Omental fat pad (tissue), 4 donors: ENCODE measurements around the gene KIF25. TPM values are rescaled to one million over a fixed set of nuclear protein-coding genes. Genes with fewer than 3 reads are reported as not detected.

ENCODE experiments used
- ATAC-seq: fragments of 150-250 bp; one replicate; pipeline ENCODE4 v1.9.1; 2016; ENCODE audit warnings: mild to moderate bottlenecking, moderate library complexity; ENCODE audit not compliant: low FRiP score
- DNase-seq: peaks from one replicate; pipeline ENCODE4 v3.0.0-alpha.2; 2019; ENCODE audit warnings: low spot score
- total RNA-seq, 4 donors: library from RNA; depleted of rRNA; stranded (reverse); fragments of >200 nt; gene quantifications; one replicate each; pipeline ENCODE4 v1.1.0, GENCODE V29; 2016
- TF ChIP-seq, protein P1 (sequence below), 3 donors: fragments of 450-650 bp; IDR thresholded peaks; one replicate each; pipeline ENCODE4 v1.5.1; 2016 to 2017; ENCODE audit warnings: antibody characterized with exemption in 3 of 3, mild to moderate bottlenecking in 3 of 3, moderate library complexity in 2 of 3

KIF25 gene
- total RNA-seq, 4 donors from 2014 or later: 0.38 to 0.60 TPM; not detected in 2

DNA sequence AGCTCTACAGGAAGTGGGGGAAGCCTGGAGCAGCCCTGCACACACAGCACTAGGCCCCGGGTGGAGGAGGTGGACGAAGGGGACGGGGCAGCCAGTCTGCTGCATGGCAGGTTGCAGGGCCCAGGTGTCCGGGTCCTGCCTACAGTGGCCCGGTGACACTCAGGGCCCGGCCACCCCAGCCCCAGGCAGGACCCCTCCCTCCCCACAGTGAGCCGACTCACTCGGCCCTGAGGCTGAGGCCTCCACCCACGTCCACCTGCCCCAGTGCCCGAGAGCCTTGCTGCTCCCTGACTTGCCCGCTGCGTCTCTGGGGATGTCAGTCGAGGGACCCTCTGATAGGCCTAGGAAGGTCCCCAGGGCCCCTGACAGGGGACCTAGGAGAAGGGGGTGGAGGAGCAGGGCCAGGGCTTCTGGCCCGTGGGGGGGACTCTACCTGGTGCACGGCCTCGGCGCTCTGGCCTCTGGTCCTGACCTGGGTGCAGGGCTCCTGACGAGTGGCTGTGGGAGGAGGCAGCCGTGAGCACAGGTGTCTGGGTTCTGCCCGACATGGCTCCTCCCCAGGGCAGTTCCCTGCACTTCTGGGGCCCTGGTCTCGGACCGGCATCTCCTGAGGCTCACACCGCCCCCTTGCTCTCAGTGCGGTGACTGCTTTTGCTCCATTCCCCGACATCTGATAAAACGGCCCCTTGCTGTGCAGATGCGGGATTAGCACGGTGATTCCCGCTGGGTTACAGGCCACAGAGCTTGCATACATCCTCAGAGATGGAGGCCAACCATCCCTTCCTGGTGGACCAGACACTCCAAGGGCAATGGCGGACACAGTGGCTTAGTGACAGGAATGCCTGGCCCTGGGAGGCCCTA lies 61.5 kb downstream of the KIF25 start:
- DNase-seq (no peak), ATAC-seq (no peak)
- TF ChIP-seq, protein P1, sequence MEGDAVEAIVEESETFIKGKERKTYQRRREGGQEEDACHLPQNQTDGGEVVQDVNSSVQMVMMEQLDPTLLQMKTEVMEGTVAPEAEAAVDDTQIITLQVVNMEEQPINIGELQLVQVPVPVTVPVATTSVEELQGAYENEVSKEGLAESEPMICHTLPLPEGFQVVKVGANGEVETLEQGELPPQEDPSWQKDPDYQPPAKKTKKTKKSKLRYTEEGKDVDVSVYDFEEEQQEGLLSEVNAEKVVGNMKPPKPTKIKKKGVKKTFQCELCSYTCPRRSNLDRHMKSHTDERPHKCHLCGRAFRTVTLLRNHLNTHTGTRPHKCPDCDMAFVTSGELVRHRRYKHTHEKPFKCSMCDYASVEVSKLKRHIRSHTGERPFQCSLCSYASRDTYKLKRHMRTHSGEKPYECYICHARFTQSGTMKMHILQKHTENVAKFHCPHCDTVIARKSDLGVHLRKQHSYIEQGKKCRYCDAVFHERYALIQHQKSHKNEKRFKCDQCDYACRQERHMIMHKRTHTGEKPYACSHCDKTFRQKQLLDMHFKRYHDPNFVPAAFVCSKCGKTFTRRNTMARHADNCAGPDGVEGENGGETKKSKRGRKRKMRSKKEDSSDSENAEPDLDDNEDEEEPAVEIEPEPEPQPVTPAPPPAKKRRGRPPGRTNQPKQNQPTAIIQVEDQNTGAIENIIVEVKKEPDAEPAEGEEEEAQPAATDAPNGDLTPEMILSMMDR (IDR thresholded peaks at IDR 0.05): no peak

DNA sequence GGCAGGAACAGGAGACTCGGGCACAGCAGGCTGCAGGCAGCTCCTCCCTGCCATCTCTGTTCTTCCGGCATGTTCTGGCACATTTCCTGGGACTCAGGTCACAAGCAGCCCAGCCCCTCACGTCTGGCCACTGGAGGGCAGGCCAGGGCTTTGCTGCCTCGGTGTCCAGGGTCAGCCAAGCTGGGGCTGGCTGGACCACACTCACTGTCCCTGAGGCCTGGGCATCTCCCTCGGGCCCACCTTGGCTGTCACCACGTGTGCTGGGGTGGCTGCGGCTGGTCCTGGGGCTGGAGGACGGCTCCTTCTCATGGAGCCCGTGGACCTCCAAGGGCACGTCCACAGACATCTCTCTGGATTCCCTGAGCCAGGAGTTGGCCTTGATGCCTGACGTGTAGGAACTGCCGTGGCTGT lies 63.1 kb downstream of the KIF25 start:
- ATAC-seq: no peak
- TF ChIP-seq, protein P1 (IDR thresholded peaks at IDR 0.05): no peak
- DNase-seq: no peak

DNA sequence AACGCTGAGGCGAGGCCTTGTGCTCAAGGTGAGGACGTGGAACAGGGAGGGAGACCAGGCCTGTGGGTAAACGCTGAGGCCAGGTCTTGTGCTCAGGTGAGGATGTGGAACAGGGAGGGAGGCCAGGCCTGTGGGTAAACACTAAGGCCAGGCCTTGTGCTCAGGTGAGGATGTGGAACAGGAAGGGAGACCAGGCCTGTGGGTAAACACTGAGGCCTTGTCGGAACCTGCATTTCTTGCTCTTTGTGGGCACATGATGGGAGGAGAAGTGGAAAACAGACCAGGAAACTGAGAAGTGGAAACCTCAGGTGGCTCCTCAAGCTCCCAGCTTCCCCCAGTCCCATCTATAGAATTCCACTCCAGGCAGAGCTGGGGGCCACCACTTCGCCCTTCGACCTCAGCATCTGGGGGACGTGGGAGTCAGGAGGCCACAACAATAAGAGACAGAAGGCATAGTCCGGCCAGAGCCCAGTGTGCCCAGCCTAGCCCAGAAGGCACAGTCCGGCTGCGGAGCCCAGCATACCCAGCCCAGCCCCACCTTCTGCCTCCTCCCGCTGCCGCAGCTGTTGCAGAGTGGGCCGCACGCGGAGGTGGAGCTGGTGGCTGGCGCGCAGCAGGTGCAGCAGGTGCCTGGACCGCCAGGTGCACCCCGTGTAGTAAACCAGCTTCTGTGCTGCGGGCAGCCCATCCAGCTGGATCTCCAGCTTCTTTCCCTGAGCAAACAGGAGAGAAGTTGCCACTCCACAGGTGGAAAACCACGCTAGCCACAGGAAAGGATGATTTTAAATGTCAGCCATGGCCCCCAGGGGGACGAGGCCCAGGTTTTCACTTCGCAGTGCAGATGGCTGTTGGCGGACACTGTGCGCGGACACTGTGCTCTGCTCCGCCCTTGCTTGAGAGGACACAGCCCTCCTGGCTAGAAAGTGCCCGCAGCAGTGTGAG lies 64.1 kb downstream of the KIF25 start:
- DNase-seq: no peak
- ATAC-seq: no peak
- TF ChIP-seq, protein P1 (IDR thresholded peaks at IDR 0.05): no peak

DNA sequence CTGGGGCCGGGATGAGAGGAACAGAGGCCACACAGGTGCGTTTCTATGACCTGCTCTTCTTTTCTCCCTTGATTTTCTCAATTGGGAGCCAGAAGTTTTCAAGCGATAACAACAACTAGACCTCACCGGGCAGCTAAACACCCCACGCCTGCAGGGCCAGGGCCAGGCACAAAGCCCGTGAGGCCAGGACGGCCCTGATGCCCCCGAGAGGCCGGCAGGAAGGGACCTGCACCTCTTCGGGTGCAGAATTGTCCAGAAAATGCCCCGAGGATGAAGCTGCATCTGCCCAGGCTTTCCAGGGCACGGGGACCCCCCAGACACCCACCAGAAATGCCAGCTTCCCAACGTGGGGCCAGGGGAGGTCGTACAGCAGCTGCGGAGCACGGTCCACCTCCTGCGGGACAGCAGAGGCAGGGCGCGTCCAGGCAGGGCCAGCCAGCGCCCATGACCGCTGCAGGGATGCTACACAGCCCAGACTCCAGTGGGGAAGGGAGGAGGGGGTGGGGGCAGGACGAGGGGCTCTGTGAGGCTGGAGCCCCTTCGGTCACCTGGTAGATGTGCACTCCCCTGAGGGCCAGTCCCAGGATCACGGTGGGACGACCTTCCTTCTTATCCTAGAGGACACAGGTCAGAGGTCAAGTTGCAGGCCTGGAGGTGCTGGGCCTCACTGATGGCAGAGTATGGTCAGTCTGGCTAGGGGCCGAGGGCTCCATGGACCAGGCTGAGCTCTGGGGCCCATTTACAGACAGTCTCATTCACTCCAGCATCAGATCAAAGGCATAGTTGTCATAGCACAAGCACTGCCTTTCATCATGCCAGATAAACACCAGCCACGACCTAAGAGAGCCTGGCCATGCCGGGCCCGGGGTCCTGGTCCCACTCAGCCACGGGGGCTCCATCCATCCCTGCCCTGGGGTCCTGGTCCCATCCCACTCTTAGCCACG lies 65.1 kb downstream of the KIF25 start:
- TF ChIP-seq, protein P1 (IDR thresholded peaks at IDR 0.05): no peak
- ATAC-seq (no peak), DNase-seq (no peak)

DNA sequence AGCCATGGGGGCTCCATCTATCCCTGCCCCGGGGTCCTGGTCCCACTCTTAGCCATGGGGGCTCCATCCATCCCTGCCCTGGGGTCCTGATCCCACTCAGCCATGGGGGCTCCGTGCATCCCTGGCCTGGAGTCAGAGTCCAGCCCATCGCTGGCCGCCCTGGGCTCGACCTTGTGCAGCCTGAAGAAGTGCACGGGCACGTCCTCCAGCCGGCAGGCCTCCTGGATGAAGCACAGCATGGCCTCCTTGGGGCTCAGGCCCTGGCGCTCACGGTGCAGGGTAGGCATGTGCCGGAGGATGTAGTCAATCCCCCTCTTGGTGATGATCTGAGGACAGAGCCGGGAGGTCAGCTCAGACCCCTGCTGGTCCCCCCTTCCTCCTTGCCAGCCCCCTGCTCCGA lies 66.0 kb downstream of the KIF25 start:
- DNase-seq: no peak
- ATAC-seq: no peak
- TF ChIP-seq, protein P1 (IDR thresholded peaks at IDR 0.05): no peak

DNA sequence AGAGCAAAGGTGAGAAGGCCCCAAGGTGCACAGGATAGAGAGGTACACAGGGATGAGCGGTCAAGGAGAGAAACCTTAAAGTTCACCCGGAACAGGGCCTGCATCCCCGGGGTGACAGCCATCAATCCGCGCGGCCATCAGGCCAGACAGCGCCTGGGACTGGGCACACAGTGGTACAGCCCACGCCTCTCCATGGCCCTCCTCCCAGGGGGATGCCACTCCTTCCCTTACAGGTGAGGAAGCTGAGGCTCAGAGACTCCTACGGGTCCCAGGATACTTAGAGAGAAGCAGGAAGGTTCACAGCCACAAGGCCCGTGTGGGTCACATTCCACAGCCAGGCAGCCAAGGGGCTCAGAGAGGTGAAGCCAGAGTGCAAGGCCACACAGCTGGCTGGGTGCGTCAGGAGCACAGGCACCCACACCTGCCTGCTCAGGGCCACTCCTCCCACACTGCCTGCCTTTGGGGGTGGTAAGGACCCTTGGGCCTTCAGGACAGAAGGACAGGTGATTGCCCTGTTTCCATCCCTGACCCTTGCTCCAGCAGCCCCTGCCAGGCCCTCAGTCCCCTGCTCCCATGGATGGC lies 66.8 kb downstream of the KIF25 start:
- ATAC-seq (no peak), DNase-seq (no peak)
- TF ChIP-seq, protein P1 (IDR thresholded peaks at IDR 0.05): no peak
